GM12873 (cell line): ENCODE results near the gene KLC1.

ENCODE experiments used
- CTCF ChIP-seq: IDR thresholded peaks from 2 replicates; pipeline ENCODE4 v1.5.1; 2012; ENCODE audit warnings: low read depth, mild to moderate bottlenecking, moderate library complexity, low read length, control low read depth; ENCODE audit not compliant: insufficient read depth; ENCODE audit errors: missing control alignments

KLC1 gene

GRCh38 chr14:103732868-103733620 is 104.0 kb downstream of the KLC1 start:
- TF ChIP-seq CTCF = no peak

GRCh38 chr14:103733651-103734050 is 104.6 kb downstream of the KLC1 start:
- TF ChIP-seq CTCF = no peak

- TF ChIP-seq CTCF = no peak
Measured at GRCh38 chr14:103734081-103734888, 105.3 kb downstream of the KLC1 start.

- TF ChIP-seq CTCF = no peak
Measured at GRCh38 chr14:103735022-103735421, 106.0 kb downstream of the KLC1 start.

GRCh38 chr14:103735439-103735814 is 106.4 kb downstream of the KLC1 start:
- no peak for TF ChIP-seq CTCF

- TF ChIP-seq CTCF = no peak
Measured at GRCh38 chr14:103735815-103736545, 107.0 kb downstream of the KLC1 start.
